Kasumi-1 (cell line): ENCODE results near the gene SLC25A13.
A peak's percentile ranks its signal among the peaks of the same experiment; 100 is the strongest.
"Not testable (repeated sequence)": the region's sequence is repeated elsewhere in the genome, so short reads cannot be mapped to it uniquely, and the experiment has no call there.

ENCODE experiments used
- DNase-seq, 2 experiments: peaks; one replicate each; lab custom pipeline; 2025; lab: John Stamatoyannopoulos, UW

Gene SLC25A13

DNA sequence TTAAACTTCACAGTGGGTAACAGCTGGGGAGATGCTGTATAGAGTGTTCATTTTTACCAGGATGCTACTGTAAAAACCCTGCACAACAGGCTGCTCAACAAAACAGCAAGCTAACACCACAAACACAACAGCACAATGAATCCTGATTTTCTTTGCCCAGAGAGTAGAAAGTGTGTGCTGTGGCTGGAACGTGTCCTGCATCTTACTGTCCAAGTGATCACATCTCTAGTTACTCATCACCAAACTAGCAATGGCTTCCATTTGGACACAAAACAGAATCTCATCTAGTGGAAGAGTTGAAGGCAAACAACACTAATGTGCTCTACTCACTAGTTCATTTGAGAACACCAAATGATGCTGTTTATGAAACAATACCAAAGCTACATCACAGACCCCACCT, 121.2 kb downstream of the SLC25A13 start:
- DNase-seq, result no peak

DNA sequence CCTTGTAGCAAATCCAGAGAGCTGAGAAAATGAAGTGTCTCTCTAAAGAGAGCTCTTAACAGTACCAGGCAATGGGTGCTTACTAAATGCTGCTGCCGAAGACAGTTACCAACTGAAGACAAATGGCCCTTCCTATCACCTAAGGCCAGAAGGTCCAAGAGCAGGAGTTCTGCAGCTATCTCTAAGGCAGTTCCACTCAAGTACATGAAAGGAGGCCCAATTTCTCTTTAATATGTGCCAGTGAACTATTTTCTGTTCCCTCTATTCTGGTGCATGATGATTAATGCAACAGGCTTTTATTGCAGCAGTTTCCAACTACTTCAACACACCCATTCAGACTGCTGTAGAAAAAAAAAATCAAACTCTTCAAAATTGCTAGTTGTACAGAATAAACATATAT, 122.5 kb downstream of the SLC25A13 start:
- DNase-seq, result no peak

DNA sequence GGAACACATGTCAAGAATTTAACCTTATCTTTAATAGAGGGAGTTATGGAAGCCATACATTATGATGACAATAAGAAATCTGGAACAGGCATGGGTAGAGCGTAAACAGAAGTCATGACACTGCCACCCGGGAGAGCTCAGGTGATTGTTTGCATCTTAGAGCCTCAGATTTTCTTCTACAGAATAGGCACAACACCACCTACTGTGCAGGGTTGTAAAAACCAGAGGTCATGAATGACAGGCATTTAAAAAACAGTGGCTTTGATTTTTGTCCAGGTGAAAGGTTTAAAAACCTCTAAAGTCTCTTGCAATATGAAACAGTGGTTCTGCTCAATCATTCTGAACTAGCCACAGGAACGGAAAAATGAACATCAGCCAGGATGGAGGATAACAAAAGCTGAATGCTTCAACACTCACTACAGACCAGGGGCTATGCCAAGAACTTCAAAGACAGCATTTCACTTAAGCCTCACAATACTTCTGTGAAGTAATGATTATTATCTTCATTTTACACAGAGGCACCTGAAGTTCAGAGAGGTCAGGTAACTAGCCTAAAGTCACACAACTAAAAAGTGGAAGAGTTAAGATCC, 123.8 kb downstream of the SLC25A13 start:
- DNase-seq, result no peak

- DNase-seq, result no peak
Measured at GRCh38 chr7:96196676-96197075, 125.2 kb downstream of the SLC25A13 start.

DNA sequence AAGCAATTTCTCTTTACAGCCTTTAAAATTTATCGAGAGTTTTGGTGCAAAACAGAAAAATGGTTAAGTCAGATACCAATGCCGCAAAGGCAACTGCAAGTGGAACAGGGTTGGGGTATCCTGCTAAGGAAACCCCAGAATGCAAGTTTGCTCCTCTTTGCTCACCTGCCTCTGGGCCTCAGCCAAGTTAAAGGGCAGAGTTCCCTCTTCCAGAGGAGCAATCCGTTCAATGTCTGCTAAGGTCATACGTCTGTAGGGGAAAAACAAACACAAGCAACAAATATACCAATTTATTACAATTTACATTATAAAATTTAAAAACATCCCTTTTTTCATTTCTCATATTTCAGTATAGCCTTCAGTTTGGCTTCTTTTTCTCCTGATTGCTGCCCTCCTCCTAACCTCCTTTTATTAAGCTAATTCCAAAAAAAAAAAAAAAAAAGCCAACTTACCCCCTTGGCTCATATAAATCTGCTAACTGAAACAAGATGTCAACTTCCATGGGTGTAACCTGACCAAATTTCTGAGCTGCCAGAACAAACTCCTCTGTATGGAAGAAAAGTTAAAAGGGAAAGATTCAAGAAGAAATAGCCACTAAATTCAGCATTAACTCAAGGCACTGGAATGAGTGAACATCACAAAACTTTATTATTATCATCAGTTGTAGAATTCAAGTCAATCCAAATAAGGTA, 132.6 kb downstream of the SLC25A13 start:
- DNase-seq, result no peak

DNA sequence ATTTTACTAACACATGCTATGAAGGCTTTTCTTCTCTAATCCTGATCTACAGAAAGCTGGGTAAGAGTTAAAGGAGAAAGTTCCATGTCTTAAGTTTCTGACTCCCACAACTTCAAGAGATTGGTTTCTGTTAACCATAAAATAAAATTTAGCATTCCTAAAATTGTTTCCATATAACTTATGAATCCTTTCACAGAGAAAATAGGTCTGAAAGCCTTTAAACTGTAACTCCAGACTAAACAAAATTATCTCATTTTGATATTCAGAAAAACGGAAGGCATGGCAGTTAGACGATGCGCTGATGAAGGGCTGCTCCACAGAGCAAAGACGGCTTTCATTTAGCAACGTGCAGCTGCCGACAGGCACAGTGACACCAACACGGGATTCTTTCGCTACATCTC, 133.3 kb downstream of the SLC25A13 start:
- no peak for DNase-seq

GRCh38 chr7:96188174-96188581, 133.7 kb downstream of the SLC25A13 start:
- DNase-seq, result peak; percentile 63 to 66

- DNase-seq, result no peak
Measured at GRCh38 chr7:96187735-96188134, 134.2 kb downstream of the SLC25A13 start.

- DNase-seq, result no peak
Measured at GRCh38 chr7:96184783-96185182, 137.1 kb downstream of the SLC25A13 start.

DNA sequence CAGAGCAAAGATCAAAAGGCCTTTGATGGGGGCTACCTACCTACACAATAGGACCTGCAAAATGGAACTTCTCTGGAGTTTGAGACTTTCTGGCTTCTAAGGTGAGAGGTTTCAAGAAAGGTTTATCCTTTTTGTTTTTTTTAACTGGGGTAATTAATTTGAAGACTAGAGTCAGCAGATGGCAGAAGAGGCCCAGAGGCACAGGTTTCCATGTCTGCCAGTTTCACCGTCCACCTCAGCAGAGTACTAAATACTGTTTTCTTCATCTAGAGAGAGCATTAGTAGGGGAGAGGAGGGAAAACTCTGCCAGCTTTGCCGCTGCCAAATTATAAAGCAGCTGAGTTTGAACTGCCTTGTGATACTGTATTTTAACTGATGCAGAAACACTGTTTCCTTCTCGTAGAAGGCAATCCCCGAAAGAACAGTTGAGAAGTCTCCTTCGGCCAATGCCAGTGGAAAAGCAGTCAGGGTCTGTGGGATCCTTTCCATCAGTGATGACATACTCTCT, 138.7 kb downstream of the SLC25A13 start:
- no peak for DNase-seq

DNA sequence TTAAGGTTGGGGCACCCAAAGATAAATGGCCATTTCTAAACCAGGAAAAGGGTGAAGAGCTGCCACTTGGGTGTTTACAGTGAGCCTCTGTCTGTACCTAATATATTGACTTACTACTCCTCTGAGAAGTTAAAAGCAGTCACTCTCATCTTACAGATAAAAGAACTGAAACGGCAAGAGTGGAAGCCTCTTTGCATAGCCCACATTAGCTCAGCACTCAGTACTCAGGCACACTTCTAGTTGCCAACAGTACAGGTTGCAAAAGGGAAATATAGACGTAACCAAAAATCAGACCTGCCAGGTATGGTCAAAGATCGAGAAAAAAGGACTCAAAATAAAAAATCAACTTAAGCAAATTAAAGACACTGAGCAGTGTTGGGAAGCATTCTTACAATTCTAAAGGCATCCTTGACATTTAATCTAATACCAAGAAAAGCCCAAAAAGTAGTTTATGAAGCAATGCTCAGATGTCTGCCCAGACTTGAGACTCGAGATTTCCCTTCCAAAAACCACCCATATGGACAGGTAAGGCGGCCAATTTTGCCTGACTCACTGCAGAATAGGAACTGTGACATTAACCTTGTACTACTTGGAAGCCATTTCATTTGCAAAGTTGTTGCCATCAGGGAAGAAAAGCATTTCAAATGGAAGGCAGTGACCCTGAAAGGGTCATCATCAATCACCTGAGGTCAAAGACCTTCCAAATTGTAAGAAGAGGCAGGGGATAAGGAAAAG, 139.3 kb downstream of the SLC25A13 start:
- DNase-seq, result no peak

GRCh38 chr7:96181174-96181573, 140.7 kb downstream of the SLC25A13 start:
- peak in 1 of 2 experiments; percentile 1 for DNase-seq

DNA sequence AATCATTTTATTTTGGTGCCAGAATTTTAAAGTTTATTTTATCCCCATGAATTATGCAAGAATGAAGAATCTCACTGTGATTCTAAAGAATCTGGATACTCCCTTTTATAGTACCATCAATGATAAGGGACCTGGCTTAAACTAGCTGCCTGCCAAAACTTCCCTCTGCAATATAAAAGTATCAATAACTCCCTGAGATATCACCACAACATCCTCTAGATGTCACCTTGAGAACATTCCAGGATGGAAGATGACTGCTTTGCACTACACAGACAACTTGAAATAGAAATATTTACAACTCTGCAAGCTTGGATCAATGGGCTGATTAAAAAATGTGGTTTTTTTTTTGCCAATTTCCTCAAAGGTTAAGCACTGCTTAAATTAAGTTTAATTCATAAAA, 142.1 kb downstream of the SLC25A13 start:
- no peak for DNase-seq

DNA sequence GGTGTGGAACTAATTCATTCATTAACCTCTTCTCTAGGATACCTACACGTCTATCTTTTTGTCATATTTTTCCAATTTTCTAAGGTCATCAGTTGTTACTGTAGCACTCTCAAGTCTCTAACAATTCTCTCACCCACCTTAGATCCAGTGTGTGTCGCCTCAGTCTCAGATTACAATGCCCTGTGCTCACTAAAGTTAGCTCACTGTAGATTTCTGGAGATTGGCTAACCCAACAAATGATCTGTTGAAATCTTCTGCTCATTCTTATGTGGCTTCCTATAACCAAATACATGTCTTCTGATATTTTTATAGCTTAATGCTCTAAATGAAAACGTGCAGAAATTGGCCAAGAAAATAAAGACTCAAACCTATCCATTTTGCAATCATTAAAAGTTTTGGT, 142.6 kb downstream of the SLC25A13 start:
- DNase-seq, result no peak

GRCh38 chr7:96178581-96178980, 143.3 kb downstream of the SLC25A13 start:
- no peak for DNase-seq

DNA sequence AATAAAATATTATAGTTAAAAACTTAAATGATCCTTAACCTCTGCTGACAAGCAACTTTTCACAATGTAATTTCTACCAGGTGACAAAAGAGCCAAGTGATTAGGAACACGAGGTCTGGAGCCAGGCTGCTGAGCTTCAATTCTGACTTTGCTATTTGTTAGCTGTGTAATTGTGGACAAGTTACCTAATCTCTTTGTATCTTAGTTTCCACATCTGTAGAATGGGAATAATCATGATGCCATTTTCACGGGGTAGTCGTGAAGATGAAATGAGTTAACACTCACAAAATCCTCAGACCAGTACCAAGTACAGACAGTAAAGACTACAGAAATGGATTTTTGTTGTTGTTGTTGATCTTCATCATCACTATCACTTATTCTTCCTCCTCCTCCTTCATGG, 144.5 kb downstream of the SLC25A13 start:
- no peak for DNase-seq

DNA sequence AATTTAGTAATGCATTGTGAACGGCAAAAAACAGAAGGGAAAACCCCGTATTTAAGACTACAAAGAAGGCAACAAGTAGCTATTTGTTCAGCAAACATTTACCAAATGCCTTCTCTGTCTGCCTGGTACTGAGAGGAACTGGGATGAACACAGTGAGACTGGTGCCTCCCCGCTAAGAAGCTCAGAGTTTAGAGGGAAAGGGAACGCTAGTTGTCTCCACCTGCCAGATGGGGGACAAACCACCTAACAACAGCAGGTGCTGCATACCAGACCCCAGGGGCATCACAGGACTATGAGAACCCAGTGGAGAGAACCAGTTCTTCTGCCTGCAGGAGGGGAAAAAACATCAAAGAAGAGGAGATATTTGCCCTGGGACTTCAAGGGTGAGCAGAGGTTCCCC, 147.1 kb downstream of the SLC25A13 start:
- DNase-seq, result no peak

DNA sequence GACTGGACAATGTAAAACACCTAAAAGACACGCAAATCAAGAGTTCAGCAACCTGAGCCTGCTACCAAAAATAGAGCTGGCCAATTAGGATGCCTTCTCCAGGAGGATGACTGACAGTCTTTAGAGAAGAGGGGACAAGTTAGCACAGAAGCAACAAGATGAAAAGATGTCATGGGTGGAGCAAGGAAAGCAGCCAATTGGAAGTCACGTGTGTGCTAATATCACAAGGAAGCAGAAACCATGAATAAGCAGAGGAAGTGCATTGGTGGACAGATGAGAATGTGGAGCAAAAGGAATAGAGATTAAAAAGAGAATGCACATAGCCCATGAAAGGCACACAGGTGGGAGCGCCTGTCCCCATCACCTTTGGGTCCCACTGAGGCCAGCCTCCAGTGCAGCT, 148.1 kb downstream of the SLC25A13 start:
- no peak for DNase-seq

DNA sequence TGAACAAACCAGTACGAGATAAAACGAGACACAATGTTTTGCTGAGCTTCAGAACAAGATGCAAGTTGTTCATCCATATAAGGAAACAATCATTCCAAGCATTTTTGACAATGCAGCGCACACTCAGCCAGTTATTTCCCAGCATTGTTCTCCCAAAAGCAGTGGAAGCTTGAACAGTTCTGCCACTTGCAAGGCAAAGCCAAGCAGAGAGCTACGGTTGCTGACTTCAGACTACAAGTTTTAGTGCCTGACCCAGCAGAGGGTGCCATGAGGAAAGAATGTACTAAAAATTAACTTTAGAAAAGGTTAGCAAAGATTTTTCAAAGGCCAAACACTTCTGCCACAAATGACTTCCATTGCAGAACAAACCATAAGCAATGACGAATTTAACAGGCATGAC, 152.5 kb downstream of the SLC25A13 start:
- DNase-seq, result no peak

DNA sequence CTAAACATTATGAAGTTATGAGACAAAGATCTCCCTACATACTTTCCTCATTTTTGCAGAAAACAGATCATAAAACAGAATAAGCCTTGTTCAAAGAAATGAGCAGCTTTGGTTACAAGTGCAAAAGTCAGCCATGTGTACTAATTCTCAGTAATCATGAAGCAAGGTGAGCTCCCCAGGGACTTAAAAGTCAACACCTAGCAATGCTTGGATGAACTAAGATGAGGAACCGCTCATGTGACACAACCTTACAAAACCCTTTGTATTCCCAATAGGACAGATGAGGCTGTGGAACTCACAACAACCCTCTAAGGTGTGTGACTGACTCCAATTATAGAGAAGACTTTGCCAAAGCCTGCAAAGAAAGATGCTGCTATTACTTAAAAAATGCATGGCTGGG, 154.5 kb downstream of the SLC25A13 start:
- DNase-seq, result no peak

GRCh38 chr7:96161897-96162296, 160.0 kb downstream of the SLC25A13 start:
- no peak for DNase-seq

DNA sequence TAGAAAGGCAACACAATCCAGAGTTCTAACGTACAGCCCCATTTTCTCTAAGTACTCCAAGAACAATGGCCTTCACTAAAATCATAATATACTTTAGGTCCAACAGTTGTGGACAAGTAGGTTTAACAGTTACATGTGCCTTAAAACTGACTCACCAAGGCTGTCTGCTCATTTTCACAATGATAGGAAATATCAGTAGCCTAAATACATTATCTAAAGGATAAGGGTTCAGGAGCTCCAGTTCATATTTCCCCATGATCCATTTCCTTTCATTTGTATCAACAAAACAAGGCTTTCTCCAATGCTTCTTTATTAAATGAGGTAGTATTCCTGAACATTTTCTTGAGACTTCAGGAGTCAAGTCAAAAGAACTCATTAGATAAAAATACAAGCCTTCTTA, 164.0 kb downstream of the SLC25A13 start:
- no peak for DNase-seq

DNA sequence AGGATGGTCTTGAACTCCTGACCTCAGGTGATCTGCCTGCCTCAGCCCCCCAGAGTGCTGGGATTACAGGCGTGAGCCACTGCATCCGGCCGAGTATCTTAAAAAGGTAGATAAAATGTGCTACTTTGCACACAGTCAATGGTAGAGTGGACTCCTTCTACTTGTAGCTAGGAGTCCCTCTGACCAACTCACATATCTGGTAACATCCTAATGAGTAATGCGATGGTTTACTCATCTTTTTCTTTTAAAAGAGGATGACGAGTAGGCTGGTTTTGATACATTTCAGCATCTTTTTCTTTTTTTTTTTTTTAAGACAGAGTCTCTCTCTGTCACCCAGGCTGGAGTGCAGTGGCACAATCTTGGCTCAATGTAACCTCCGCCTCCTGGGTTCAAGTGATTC, 167.4 kb downstream of the SLC25A13 start:
- DNase-seq, result not testable (repeated sequence)
